B cell (primary cell): Measurements from ENCODE around the gene RBPJL. TPM values are rescaled to one million over a fixed set of nuclear protein-coding genes. Genes with fewer than 3 reads are reported as not detected.

Experiments used
- ATAC-seq: fragments of 200-7000 bp; cut with Tn5 transposase; one replicate; pipeline ENCODE4 v1.10.0; 2021; ENCODE audit warnings: low read depth, mild to moderate bottlenecking, moderate number of reproducible peaks, moderate library complexity
- CTCF ChIA-PET: fragments of 350-600 bp; sonication (Branson Sonifier 250); formaldehyde crosslinking; loops from one replicate; lab custom pipeline; 2021; ENCODE audit warnings: antibody characterized with exemption, inconsistent platforms; lab: Charles Lee
- POLR2A ChIA-PET: fragments of 350-600 bp; sonication (Branson Sonifier 250); formaldehyde crosslinking; loops from one replicate; lab custom pipeline; 2021; ENCODE audit warnings: antibody characterized with exemption; lab: Charles Lee
- DNase-seq: peaks from one replicate; pipeline ENCODE4 v3.0.0; 2013
- H2AFZ ChIP-seq: 2 replicates; pipeline ENCODE4 v1.6.1; 2012; ENCODE audit warnings: mild to moderate bottlenecking, low read depth, low read length; ENCODE audit not compliant: insufficient read depth, poor library complexity, severe bottlenecking
- H3K27ac ChIP-seq, 2 donors: 1 replicate in 1 of 2; 2 replicates in 1 of 2; pipeline ENCODE4 v1.5.1; 2012 to 2013; ENCODE audit warnings: low read length in 2 of 2, mild to moderate bottlenecking in 2 of 2, moderate library complexity in 1 of 2
- H3K27me3 ChIP-seq, 4 experiments: fragments of 200-600 bp in 1 of 4; sonication (generic) in 1 of 4; replicated peaks in 1 of 4; 1 replicate in 2 of 4; 2 replicates in 2 of 4; pipeline versions ENCODE4 v1.6.1 to v1.7.0; 2013 to 2016; ENCODE audit warnings: low read length in 3 of 4, mild to moderate bottlenecking in 2 of 4, mixed read lengths in 1 of 4, moderate library complexity in 1 of 4; ENCODE audit not compliant: insufficient read depth in 4 of 4, control insufficient read depth in 3 of 4; ENCODE audit errors: control extremely low read depth in 1 of 4
- H3K36me3 ChIP-seq, 2 experiments: replicated peaks in 1 of 2; 1 replicate in 1 of 2; 2 replicates in 1 of 2; pipeline versions ENCODE4 v1.6.1 to v1.7.1; 2013; ENCODE audit warnings: low read length in 1 of 2; ENCODE audit not compliant: insufficient read depth in 2 of 2, control insufficient read depth in 1 of 2; ENCODE audit errors: control extremely low read depth in 1 of 2, extremely low read depth in 1 of 2
- H3K4me1 ChIP-seq, 2 donors: fragments of 200-600 bp in 1 of 2; sonication (generic) in 1 of 2; 1 replicate in 1 of 2; 2 replicates in 1 of 2; pipeline versions ENCODE4 v1.5.1 to v1.6.1; 2013 to 2017; ENCODE audit warnings: low read length in 2 of 2; ENCODE audit not compliant: control insufficient read depth in 2 of 2, insufficient read depth in 2 of 2
- H3K4me2 ChIP-seq: replicated peaks from 2 replicates; pipeline ENCODE3; 2012; ENCODE audit warnings: mild to moderate bottlenecking, low read depth, low read length; ENCODE audit not compliant: poor library complexity, severe bottlenecking
- H3K4me3 ChIP-seq, 5 experiments: fragments of 200-600 bp in 1 of 5; sonication (generic) in 1 of 5; 1 replicate in 3 of 5; 2 replicates in 2 of 5; pipeline versions ENCODE4 v1.5.1 to v1.7.0; 2011 to 2016; ENCODE audit warnings: low read length in 4 of 5, mild to moderate bottlenecking in 4 of 5, low read depth in 2 of 5, control low read depth in 1 of 5, moderate library complexity in 1 of 5; ENCODE audit not compliant: insufficient read depth in 1 of 5; ENCODE audit errors: control extremely low read depth in 1 of 5, extremely low read depth in 1 of 5
- H3K79me2 ChIP-seq: fragments of 200-600 bp; sonication (generic); one replicate; pipeline ENCODE4 v1.6.0; 2016; ENCODE audit warnings: low read length; ENCODE audit not compliant: control insufficient read depth, insufficient read depth
- H3K9ac ChIP-seq: fragments of 200-600 bp; sonication (generic); 2 replicates; pipeline ENCODE4 v1.6.1; 2017; ENCODE audit warnings: mild to moderate bottlenecking, low read length, moderate library complexity
- H3K9me3 ChIP-seq, 3 donors: one replicate each; pipeline versions ENCODE4 v1.6.1 to v1.7.1; 2013; ENCODE audit warnings: low read length in 2 of 3; ENCODE audit not compliant: control insufficient read depth in 2 of 3, insufficient read depth in 1 of 3; ENCODE audit errors: control extremely low read depth in 1 of 3
- H4K20me1 ChIP-seq: 2 replicates; pipeline ENCODE4 v1.6.0; 2012; ENCODE audit warnings: mild to moderate bottlenecking, low read length; ENCODE audit not compliant: insufficient read depth, control insufficient read depth, poor library complexity, severe bottlenecking
- H3K27ac Mint-ChIP-seq: one replicate; pipeline ENCODE4 v1.8.0; 2021; ENCODE audit warnings: mixed read lengths
- H3K27me3 Mint-ChIP-seq: one replicate; pipeline ENCODE4 v1.8.0; 2021; ENCODE audit warnings: mixed read lengths
- H3K4me1 Mint-ChIP-seq: one replicate; pipeline ENCODE4 v1.8.0; 2021; ENCODE audit warnings: mixed read lengths
- H3K4me3 Mint-ChIP-seq: one replicate; pipeline ENCODE4 v1.8.0; 2021; ENCODE audit warnings: mixed read lengths
- H3K9me3 Mint-ChIP-seq: one replicate; pipeline ENCODE4 v1.8.0; 2022; ENCODE audit warnings: mixed read lengths; ENCODE audit not compliant: insufficient read depth
- EZH2 ChIP-seq: IDR thresholded peaks from 2 replicates; pipeline ENCODE4 v1.6.1; 2012; ENCODE audit warnings: borderline replicate concordance, low read depth, mild to moderate bottlenecking, moderate library complexity, low read length; ENCODE audit not compliant: insufficient read depth, poor library complexity, severe bottlenecking
- WGBS: methylation state at CpG from one replicate; pipeline ENCODE4 v1.1.5; 2013; ENCODE audit warnings: missing lambda C conversion rate; ENCODE audit not compliant: insufficient coverage; 5-methylcytosine and 5-hydroxymethylcytosine counted together
- intact Hi-C: fragments of 100-400 bp; cut with micrococcal nuclease; formaldehyde crosslinking; loops from one replicate; pipeline ENCODE4 v1.10.0; 2022
- polyA plus RNA-seq: library from polyadenylated mRNA; depleted of rRNA; stranded (reverse); fragments of >200 nt; gene quantifications from 2 replicates; pipeline ENCODE4 v1.2.3, GENCODE V29; 2012
- total RNA-seq, 2 donors: library from RNA; stranded (reverse); fragments of 120-200 nt in 1 of 2; gene quantifications; 1 replicate in 1 of 2; 2 replicates in 1 of 2; pipeline versions ENCODE4 v1.2.3 to v1.2.4, GENCODE V29; 2013 to 2022
- TF ChIP-seq, protein P1 (sequence below): fragments of 200-600 bp; IDR thresholded peaks from one replicate; pipeline ENCODE4 v1.8.0; 2022; ENCODE audit warnings: antibody characterized with exemption, mild to moderate bottlenecking

RBPJL gene
- total and polyA plus RNA-seq, 2 donors (not counting 1 experiment from before 2014, with no cell fraction given): not detected

DNA sequence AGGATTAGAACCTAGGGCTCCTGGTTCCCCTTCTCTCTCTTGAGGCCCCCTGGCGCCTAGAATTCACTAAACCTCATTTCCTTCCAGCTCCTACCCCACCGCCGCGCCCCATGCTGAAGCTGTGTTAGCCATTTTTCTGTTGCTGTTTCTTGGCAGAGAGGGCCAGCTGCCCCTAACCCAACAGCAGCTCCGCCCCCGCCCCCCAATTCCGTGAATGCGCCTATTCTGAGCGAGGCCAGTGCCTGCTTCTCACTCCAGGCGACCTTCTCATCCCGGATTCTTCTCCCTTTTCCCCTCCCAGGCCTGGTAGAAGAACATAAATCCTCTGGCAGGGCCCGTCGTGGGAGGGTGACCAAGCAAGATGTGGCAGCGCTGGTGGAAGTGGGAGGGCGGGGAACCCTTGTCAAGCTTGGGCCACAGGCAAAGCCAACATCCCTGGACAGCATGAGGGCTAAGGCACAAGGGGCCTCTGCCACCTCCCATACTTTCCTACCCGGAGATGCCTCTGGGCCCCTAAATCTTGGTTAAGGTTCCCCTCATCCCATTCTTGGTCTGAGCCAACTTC, 518 bp downstream of the RBPJL start:
- H3K27ac Mint-ChIP-seq: peak overlapping the region; percentile 53
- H3K4me1 ChIP-seq: peaks cover 11 to 13% of the 10 kb centered on the region in 2 donors
- peaks cover 62% of the 10 kb centered on the region for H3K27me3 Mint-ChIP-seq
- DNase-seq: no peak
- H3K27me3 ChIP-seq: peaks cover 0 to 59% (median 8%) of the 10 kb centered on the region in 4 experiments
- no peak overlapping the region for H3K4me2 ChIP-seq
- no peaks in the 10 kb centered on the region for H3K36me3 ChIP-seq
- H3K4me1 Mint-ChIP-seq: peaks cover 6% of the 10 kb centered on the region
- WGBS: 54% methylated on average over 12 of the region's 16 CpGs
- ChIA-PET CTCF (interaction anchor here (0.8 to 2.3 kb wide), 3 partner anchors 13 to 464 kb away, joined by 3 to 13 read pairs (median 5); no protein-coding TSS in a partner anchor), POLR2A (no interaction called here)
- intact Hi-C loops: no loop called here
- no peaks in the 10 kb centered on the region for H3K79me2 ChIP-seq
- no peaks in the 10 kb centered on the region for H4K20me1 ChIP-seq
- H3K9ac ChIP-seq: no peak overlapping the region
- H3K9me3 Mint-ChIP-seq: no peaks in the 10 kb centered on the region
- H3K9me3 ChIP-seq: peaks cover 0 to 12% (median 0%) of the 10 kb centered on the region in 3 donors
- no peak overlapping the region for H3K27ac ChIP-seq
- no peak for TF ChIP-seq EZH2
- TF ChIP-seq, protein P1, sequence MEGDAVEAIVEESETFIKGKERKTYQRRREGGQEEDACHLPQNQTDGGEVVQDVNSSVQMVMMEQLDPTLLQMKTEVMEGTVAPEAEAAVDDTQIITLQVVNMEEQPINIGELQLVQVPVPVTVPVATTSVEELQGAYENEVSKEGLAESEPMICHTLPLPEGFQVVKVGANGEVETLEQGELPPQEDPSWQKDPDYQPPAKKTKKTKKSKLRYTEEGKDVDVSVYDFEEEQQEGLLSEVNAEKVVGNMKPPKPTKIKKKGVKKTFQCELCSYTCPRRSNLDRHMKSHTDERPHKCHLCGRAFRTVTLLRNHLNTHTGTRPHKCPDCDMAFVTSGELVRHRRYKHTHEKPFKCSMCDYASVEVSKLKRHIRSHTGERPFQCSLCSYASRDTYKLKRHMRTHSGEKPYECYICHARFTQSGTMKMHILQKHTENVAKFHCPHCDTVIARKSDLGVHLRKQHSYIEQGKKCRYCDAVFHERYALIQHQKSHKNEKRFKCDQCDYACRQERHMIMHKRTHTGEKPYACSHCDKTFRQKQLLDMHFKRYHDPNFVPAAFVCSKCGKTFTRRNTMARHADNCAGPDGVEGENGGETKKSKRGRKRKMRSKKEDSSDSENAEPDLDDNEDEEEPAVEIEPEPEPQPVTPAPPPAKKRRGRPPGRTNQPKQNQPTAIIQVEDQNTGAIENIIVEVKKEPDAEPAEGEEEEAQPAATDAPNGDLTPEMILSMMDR: no peak
- ATAC-seq: no peak
- no peak overlapping the region for H3K4me3 Mint-ChIP-seq
- no peak overlapping the region for H2AFZ ChIP-seq
- H3K4me3 ChIP-seq: no peak overlapping the region

GRCh38 chr20:45308117-45308778, 1.6 kb downstream of the RBPJL start, which contains the start of gene MATN4:
Gene MATN4, minus strand, starts transcription at chr20:45308299. Its CDS starts 2,717 bp downstream, at chr20:45305582.
- no peaks in the 10 kb centered on the region for H3K36me3 ChIP-seq
- H3K27ac ChIP-seq: no peak within 1 kb of the TSS
- Mint-ChIP-seq H3K27me3 (peaks cover 63% of the 10 kb centered on the region), H3K9me3 (no peaks in the 10 kb centered on the region), H3K4me1 (peaks cover 6% of the 10 kb centered on the region), H3K4me3 (no peak within 1 kb of the TSS), H3K27ac (peak within 1 kb of the TSS; percentile 53)
- H3K9ac ChIP-seq: no peak within 1 kb of the TSS
- no peak for TF ChIP-seq EZH2
- TF ChIP-seq, protein P1: no peak
- H3K9me3 ChIP-seq: peaks cover 0 to 12% (median 0%) of the 10 kb centered on the region in 3 donors
- intact Hi-C loops: no loop called here
- H4K20me1 ChIP-seq: no peaks in the 10 kb centered on the region
- ATAC-seq (no peak), DNase-seq (no peak)
- no peak within 1 kb of the TSS for H2AFZ ChIP-seq
- peaks cover 0 to 69% (median 9%) of the 10 kb centered on the region in 4 experiments for H3K27me3 ChIP-seq
- ChIA-PET POLR2A (no interaction called here), CTCF (interaction anchor here (0.7 to 2.3 kb wide), 2 partner anchors 11 to 463 kb away, joined by 4 to 13 read pairs; no protein-coding TSS in a partner anchor)
- H3K4me3 ChIP-seq: no peak within 1 kb of the TSS
- H3K79me2 ChIP-seq: no peaks in the 10 kb centered on the region
- H3K4me1 ChIP-seq: peaks cover 11 to 13% of the 10 kb centered on the region in 2 donors
- H3K4me2 ChIP-seq: no peak within 1 kb of the TSS
- WGBS: 65% methylated on average over 17 of the region's 20 CpGs
